Naive thymus-derived CD4-positive, alpha-beta T cell (primary cell): Measurements from ENCODE around the gene KCNMB2. TPM values are rescaled to one million over a fixed set of nuclear protein-coding genes. Genes with fewer than 3 reads are reported as not detected.
"Not testable (repeated sequence)": the region's sequence is repeated elsewhere in the genome, so short reads cannot be mapped to it uniquely, and the experiment has no call there.

Experiments used
- ATAC-seq: fragments of 150-1000 bp; cut with Tn5 transposase; 2 replicates; pipeline ENCODE4 v1.10.0; 2021; ENCODE audit warnings: mild to moderate bottlenecking, moderate library complexity
- CTCF ChIA-PET: fragments of 350-600 bp; sonication (Branson Sonifier 250); formaldehyde crosslinking; loops from one replicate; lab custom pipeline; 2021; ENCODE audit warnings: antibody characterized with exemption; lab: Charles Lee
- POLR2A ChIA-PET: fragments of 350-600 bp; sonication (Branson Sonifier 250); formaldehyde crosslinking; loops from one replicate; lab custom pipeline; 2021; ENCODE audit warnings: antibody characterized with exemption, inconsistent platforms; lab: Charles Lee
- DNase-seq, 9 donors: peaks; one replicate each; pipeline versions ENCODE4 v3.0.0 to v3.0.0-alpha.2; 2020 to 2022; ENCODE audit warnings: mixed read lengths in 1 of 9
- H3K27ac ChIP-seq: one replicate; pipeline ENCODE4 v1.7.0; 2013; ENCODE audit warnings: mild to moderate bottlenecking, low read depth, low read length, moderate library complexity
- H3K27me3 ChIP-seq, 2 donors: one replicate each; pipeline ENCODE4 v1.7.0; 2013; ENCODE audit warnings: low read length in 2 of 2, mild to moderate bottlenecking in 2 of 2, moderate library complexity in 2 of 2; ENCODE audit not compliant: control insufficient read depth in 2 of 2, insufficient read depth in 2 of 2
- H3K36me3 ChIP-seq, 3 experiments: 1 replicate in 2 of 3; 2 replicates in 1 of 3; pipeline ENCODE4 v1.7.0; 2013; ENCODE audit warnings: low read length in 3 of 3, mild to moderate bottlenecking in 3 of 3, moderate library complexity in 1 of 3; ENCODE audit not compliant: insufficient read depth in 3 of 3, control insufficient read depth in 2 of 3
- H3K4me1 ChIP-seq, 2 donors: one replicate each; pipeline ENCODE4 v1.7.0; 2013; ENCODE audit warnings: low read length in 2 of 2, mild to moderate bottlenecking in 2 of 2, moderate library complexity in 1 of 2; ENCODE audit not compliant: control insufficient read depth in 2 of 2, insufficient read depth in 2 of 2
- H3K4me3 ChIP-seq: 2 replicates; pipeline ENCODE4 v1.7.0; 2013; ENCODE audit warnings: mild to moderate bottlenecking, low read length
- H3K9me3 ChIP-seq, 3 experiments: 1 replicate in 2 of 3; 2 replicates in 1 of 3; pipeline ENCODE4 v1.7.0; 2013; ENCODE audit warnings: low read length in 3 of 3; ENCODE audit not compliant: control insufficient read depth in 2 of 3
- H3K27ac Mint-ChIP-seq, 9 donors: one replicate each; pipeline ENCODE4 v1.8.0; 2020 to 2022; ENCODE audit warnings: mixed read lengths in 9 of 9, mild to moderate bottlenecking in 8 of 9, moderate library complexity in 5 of 9, inconsistent platforms in 2 of 9
- H3K27me3 Mint-ChIP-seq, 5 donors: one replicate each; pipeline ENCODE4 v1.8.0; 2021 to 2022; ENCODE audit warnings: mixed read lengths in 5 of 5, mild to moderate bottlenecking in 1 of 5
- H3K36me3 Mint-ChIP-seq, 5 donors: one replicate each; pipeline ENCODE4 v1.8.0; 2020 to 2022; ENCODE audit warnings: mixed read lengths in 5 of 5, mild to moderate bottlenecking in 3 of 5, inconsistent platforms in 1 of 5
- H3K4me1 Mint-ChIP-seq, 7 donors: one replicate each; pipeline ENCODE4 v1.8.0; 2020 to 2022; ENCODE audit warnings: mixed read lengths in 7 of 7, mild to moderate bottlenecking in 3 of 7, inconsistent platforms in 1 of 7
- H3K4me3 Mint-ChIP-seq, 10 donors: one replicate each; pipeline ENCODE4 v1.8.0; 2020 to 2022; ENCODE audit warnings: mild to moderate bottlenecking in 10 of 10, mixed read lengths in 10 of 10, moderate library complexity in 6 of 10, inconsistent platforms in 2 of 10
- H3K9me3 Mint-ChIP-seq, 11 donors: one replicate each; pipeline ENCODE4 v1.8.0; 2020 to 2022; ENCODE audit warnings: mixed read lengths in 11 of 11, mild to moderate bottlenecking in 4 of 11, inconsistent platforms in 1 of 11, moderate library complexity in 1 of 11
- intact Hi-C, 2 donors: fragments of 100-400 bp; cut with micrococcal nuclease; formaldehyde crosslinking; loops; one replicate each; pipeline ENCODE4 v1.15.1; 2023
- polyA plus RNA-seq, 2 donors: library from polyadenylated mRNA; unstranded; fragments of 300-500 nt; fragmentation: Illumina TruSeq; gene quantifications; one replicate each; pipeline ENCODE4 v1.2.3, GENCODE V29; 2021
- total RNA-seq, 6 experiments: library from RNA in 5 of 6; stranded (reverse) in 5 of 6; gene quantifications; 1 replicate in 5 of 6; 2 replicates in 1 of 6; pipeline ENCODE4 v1.2.3 and lab custom pipeline; 2021 to 2026

The KCNMB2 gene
- total and polyA plus RNA-seq, 7 experiments from 2014 or later: not detected

DNA sequence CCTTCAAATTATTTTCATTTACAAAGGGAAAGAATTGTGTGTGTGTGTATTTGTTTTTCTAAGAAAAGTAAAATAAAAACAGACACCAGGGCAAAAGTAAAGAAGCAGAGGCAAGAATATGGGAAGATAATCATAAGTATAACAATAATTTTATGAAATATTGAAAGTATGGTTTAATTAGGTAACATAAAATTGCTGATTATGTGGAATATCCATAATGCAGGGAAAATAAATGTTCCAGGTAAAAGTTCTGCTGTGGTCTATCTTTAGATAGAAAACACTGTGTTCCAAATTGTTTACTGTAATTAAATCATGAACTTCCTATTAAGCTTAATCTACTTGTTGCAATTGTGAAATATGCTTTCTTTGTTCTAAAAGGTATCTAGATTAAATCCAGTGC is 25.7 kb upstream of the KCNMB2 start:
- H3K27me3 Mint-ChIP-seq: peaks cover 0 to 28% (median 0%) of the 10 kb centered on the region in 5 donors
- CTCF ChIA-PET: no interaction called here

DNA sequence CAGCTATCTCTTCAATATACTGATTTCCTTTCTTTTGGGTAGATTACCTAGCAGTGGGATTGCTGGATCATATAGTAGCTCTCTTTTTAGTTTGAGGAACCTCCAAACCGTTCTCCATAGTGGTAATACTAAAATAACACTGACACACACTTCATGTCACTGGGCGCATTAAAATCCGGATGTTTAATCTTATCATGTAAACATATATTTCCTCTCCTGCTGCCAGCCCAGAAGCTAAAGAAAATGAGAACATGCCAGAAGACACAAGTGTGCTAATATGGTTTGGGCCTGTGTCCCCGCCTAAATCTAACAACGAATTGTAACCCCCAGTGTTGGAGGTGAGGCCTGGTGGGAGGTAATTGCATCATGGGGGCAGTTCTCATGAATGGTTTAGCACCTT is 23.6 kb upstream of the KCNMB2 start:
- H3K27ac Mint-ChIP-seq: no peak overlapping the region
- Histone ChIP-seq H3K4me3 (no peak overlapping the region), H3K27ac (no peak overlapping the region), H3K27me3 (no peaks in the 10 kb centered on the region), H3K36me3 (no peaks in the 10 kb centered on the region), H3K4me1 (no peaks in the 10 kb centered on the region), H3K9me3 (no peaks in the 10 kb centered on the region)
- peaks cover 0 to 3% (median 0%) of the 10 kb centered on the region in 11 donors for H3K9me3 Mint-ChIP-seq
- DNase-seq (no peak), ATAC-seq (no peak)
- H3K27me3 Mint-ChIP-seq: peaks cover 0 to 29% (median 6%) of the 10 kb centered on the region in 5 donors
- no peaks in the 10 kb centered on the region for H3K36me3 Mint-ChIP-seq
- H3K4me1 Mint-ChIP-seq: no peaks in the 10 kb centered on the region
- CTCF ChIA-PET: no interaction called here
- no peak overlapping the region for H3K4me3 Mint-ChIP-seq
- POLR2A ChIA-PET: no interaction called here
- intact Hi-C loops: no loop called here

More for the DNA sequence above, 25.7 kb upstream of the KCNMB2 start:
- no peak for ATAC-seq
- H3K4me3 Mint-ChIP-seq: no peak overlapping the region
- Histone ChIP-seq H3K4me1 (no peaks in the 10 kb centered on the region), H3K27me3 (no peaks in the 10 kb centered on the region), H3K9me3 (no peaks in the 10 kb centered on the region), H3K4me3 (no peak overlapping the region), H3K27ac (no peak overlapping the region), H3K36me3 (no peaks in the 10 kb centered on the region)
- H3K9me3 Mint-ChIP-seq: peaks cover 0 to 3% (median 0%) of the 10 kb centered on the region in 11 donors
- H3K27ac Mint-ChIP-seq: no peak overlapping the region
- no peaks in the 10 kb centered on the region for H3K4me1 Mint-ChIP-seq
- POLR2A ChIA-PET: no interaction called here
- no peaks in the 10 kb centered on the region for H3K36me3 Mint-ChIP-seq
- intact Hi-C loops: no loop called here
- DNase-seq: no peak

DNA sequence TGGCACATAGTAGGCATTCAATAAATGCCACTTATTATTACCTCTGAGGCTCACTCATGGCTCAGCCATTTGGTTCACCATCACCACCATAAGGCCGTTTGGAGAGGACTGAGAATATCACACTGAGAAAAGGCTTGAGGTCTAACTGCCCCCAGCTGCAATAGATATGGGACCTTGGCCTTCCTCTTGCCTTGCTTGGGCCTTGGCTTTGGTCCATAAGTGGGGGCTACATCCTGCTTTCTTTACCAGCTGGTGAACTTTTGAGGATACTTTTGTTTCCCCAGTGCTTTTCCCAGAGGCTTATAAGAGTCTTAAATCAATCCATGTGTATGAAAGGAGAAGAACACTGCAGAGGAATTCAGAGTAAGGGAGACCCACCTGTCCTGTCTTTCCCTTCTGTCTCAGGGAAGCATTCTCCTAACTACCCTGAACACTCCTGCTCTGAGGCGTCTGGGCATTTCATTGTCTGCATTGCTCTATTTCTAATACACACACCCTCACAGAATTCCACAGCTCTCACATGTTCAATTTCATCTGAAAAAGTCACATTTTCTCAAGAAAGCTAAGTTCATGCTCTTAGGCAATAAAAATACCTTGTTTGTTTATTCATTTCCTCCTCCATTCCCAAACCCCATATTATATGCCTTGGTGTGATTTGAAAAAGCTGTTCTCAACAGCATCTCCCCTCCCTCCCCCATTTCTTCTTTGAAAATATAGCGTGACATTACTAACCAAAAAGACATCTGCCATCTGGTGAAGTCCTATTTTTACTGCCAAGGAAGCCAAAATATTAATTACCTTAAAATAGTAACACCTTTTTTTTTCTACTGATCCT is 22.5 kb upstream of the KCNMB2 start:
- intact Hi-C loops: no loop called here
- Mint-ChIP-seq H3K27me3 (peaks cover 0 to 23% (median 9%) of the 10 kb centered on the region in 5 donors), H3K27ac (no peak overlapping the region), H3K4me3 (no peak overlapping the region), H3K9me3 (peaks cover 0 to 3% (median 0%) of the 10 kb centered on the region in 11 donors), H3K4me1 (no peaks in the 10 kb centered on the region), H3K36me3 (no peaks in the 10 kb centered on the region)
- H3K27me3 ChIP-seq: no peaks in the 10 kb centered on the region
- no peaks in the 10 kb centered on the region for H3K4me1 ChIP-seq
- no peak overlapping the region for H3K4me3 ChIP-seq
- POLR2A ChIA-PET: no interaction called here
- CTCF ChIA-PET: no interaction called here
- ATAC-seq: no peak
- H3K36me3 ChIP-seq: no peaks in the 10 kb centered on the region
- no peak for DNase-seq
- H3K27ac ChIP-seq: no peak overlapping the region
- no peaks in the 10 kb centered on the region for H3K9me3 ChIP-seq

DNA sequence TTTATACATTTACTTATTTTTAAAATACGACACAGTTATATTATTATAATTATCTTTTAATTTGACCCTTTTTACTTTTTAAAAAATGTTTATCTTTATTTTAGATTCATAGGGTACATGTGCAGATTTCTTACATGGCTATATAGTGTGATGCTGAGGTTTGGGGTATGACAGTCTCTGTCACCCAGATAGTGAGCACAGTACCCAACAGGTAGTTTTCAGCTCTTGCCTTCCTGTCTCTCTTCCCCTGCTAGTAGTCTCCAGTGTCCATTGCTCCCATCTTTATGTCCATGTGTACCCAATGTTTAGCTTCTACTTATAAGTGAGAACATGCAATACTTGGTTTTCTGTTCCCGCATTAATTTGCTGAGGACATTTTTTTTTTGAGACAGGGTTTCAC is 21.8 kb upstream of the KCNMB2 start:
- Histone ChIP-seq H3K9me3 (no peaks in the 10 kb centered on the region), H3K36me3 (no peaks in the 10 kb centered on the region), H3K27me3 (no peaks in the 10 kb centered on the region), H3K4me1 (no peaks in the 10 kb centered on the region), H3K4me3 (no peak overlapping the region), H3K27ac (no peak overlapping the region)
- H3K36me3 Mint-ChIP-seq: no peaks in the 10 kb centered on the region
- ATAC-seq (no peak), DNase-seq (no peak)
- ChIA-PET POLR2A (no interaction called here), CTCF (no interaction called here)
- H3K9me3 Mint-ChIP-seq: peaks cover 0 to 3% (median 0%) of the 10 kb centered on the region in 11 donors
- H3K27ac Mint-ChIP-seq: no peak overlapping the region
- no peaks in the 10 kb centered on the region for H3K4me1 Mint-ChIP-seq
- intact Hi-C loops: no loop called here
- no peak overlapping the region for H3K4me3 Mint-ChIP-seq
- H3K27me3 Mint-ChIP-seq: peaks cover 0 to 21% (median 11%) of the 10 kb centered on the region in 5 donors

DNA sequence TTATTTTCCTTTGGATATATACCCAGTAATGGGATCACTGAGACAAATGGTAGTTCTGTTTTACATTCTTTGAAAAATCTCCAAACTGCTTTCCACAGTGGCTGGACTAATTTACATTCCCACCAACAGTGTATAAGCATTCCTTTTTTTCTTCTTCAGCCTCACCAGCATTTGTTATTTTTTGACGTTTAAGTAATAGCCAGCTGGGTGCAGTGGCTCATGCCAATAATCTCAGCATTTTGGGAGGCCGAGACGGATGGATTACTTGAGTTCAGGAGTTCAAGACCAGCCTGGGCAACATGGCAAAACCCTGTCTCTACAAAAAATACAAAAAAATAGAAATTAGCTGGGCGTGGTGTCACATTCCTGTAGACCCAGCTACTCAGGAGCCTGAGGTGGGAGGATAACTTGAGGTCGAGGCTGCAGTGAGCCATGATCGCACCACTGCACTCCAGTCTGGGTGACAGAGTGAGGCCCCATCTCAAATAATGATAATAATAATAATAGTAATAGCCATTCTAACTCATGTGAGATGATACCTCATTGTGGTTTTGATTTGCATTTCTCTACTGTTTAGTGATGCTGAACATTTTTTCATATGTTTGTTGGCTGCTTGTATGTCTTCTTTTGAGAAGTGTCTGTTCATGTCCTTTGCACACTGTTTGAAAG is 21.0 kb upstream of the KCNMB2 start:
- H3K4me3 Mint-ChIP-seq, H3K27ac Mint-ChIP-seq, H3K4me1 ChIP-seq, H3K36me3 ChIP-seq, DNase-seq, CTCF ChIA-PET, H3K27me3 ChIP-seq, ATAC-seq, H3K9me3 Mint-ChIP-seq, H3K4me3 ChIP-seq, H3K9me3 ChIP-seq, POLR2A ChIA-PET, intact Hi-C loops, H3K4me1 Mint-ChIP-seq, H3K27ac ChIP-seq, H3K36me3 Mint-ChIP-seq: not testable (repeated sequence)
- peaks cover 0 to 16% (median 11%) of the 10 kb centered on the region in 5 donors for H3K27me3 Mint-ChIP-seq

DNA sequence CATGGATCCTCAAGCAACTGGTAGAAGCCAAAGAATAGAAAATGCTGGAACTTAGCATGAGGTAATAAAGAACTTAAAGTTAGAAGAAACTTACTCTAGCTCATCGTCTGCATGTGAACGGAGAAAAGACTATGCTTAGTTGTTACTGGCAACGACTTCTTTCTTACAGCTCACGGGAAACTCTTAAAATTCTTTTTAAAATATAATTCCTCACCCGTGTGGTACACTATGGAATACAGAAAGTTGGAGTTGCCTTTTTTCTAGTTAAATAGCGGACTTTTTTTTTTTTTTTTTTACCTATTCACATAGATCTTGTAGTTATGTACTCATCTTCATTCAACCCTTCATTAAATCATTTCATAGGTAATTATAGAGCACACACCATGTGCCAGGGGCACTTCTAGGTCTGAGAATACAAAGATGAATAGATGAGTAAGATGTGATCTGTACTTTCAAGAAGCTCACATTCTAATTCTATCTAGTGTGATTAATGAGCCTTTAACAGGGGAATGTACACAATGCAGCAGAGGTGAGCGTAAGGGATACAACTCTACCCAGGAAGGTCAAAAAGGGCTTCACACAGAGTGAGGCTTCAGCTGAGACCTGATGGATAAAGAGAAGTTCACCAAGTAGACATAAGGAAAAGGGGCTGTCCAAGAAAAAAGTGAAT is 18.4 kb upstream of the KCNMB2 start:
- CTCF ChIA-PET: no interaction called here
- H3K4me3 ChIP-seq: no peak overlapping the region
- no peak for DNase-seq
- POLR2A ChIA-PET: no interaction called here
- no peaks in the 10 kb centered on the region for H3K9me3 ChIP-seq
- Mint-ChIP-seq H3K4me3 (no peak overlapping the region), H3K36me3 (no peaks in the 10 kb centered on the region), H3K4me1 (no peaks in the 10 kb centered on the region), H3K27ac (no peak overlapping the region), H3K27me3 (peaks cover 0 to 12% (median 10%) of the 10 kb centered on the region in 5 donors), H3K9me3 (peaks cover 0 to 3% (median 0%) of the 10 kb centered on the region in 11 donors)
- H3K36me3 ChIP-seq: no peaks in the 10 kb centered on the region
- no peak for ATAC-seq
- no peaks in the 10 kb centered on the region for H3K4me1 ChIP-seq
- H3K27me3 ChIP-seq: no peaks in the 10 kb centered on the region
- no peak overlapping the region for H3K27ac ChIP-seq
- intact Hi-C loops: no loop called here
